COLO829 (cell line): ENCODE measurements around the gene CYP8B1.

Experiments
- DNase-seq: peaks from one replicate; pipeline ENCODE4 v3.0.0; 2012; ENCODE audit warnings: low spot score

CYP8B1 gene

GRCh38 chr3:42852441-42852840, 23.2 kb downstream of the CYP8B1 start:
- no peak for DNase-seq

- no peak for DNase-seq
Measured at GRCh38 chr3:42851228-42851834, 24.3 kb downstream of the CYP8B1 start.

GRCh38 chr3:42850263-42850662, 25.4 kb downstream of the CYP8B1 start:
- no peak for DNase-seq

- DNase-seq = no peak
Measured at GRCh38 chr3:42849017-42849416, 26.7 kb downstream of the CYP8B1 start.

- no peak for DNase-seq
Measured at GRCh38 chr3:42847731-42848130, 27.9 kb downstream of the CYP8B1 start.

GRCh38 chr3:42846685-42847522, 28.8 kb downstream of the CYP8B1 start:
- no peak for DNase-seq

- DNase-seq = no peak
Measured at GRCh38 chr3:42844815-42845214, 30.9 kb downstream of the CYP8B1 start.

GRCh38 chr3:42844412-42844713, 31.3 kb downstream of the CYP8B1 start:
- no peak for DNase-seq

- no peak for DNase-seq
Measured at GRCh38 chr3:42843713-42844411, 31.8 kb downstream of the CYP8B1 start.

- no peak for DNase-seq
Measured at GRCh38 chr3:42841332-42841731, 34.3 kb downstream of the CYP8B1 start.

- DNase-seq = peak; percentile 79
Measured at GRCh38 chr3:42839616-42840015, 36.1 kb downstream of the CYP8B1 start.

GRCh38 chr3:42838571-42838970, 37.1 kb downstream of the CYP8B1 start:
- no peak for DNase-seq

- no peak for DNase-seq
Measured at GRCh38 chr3:42836150-42837123, 39.2 kb downstream of the CYP8B1 start.

GRCh38 chr3:42831321-42831713, 44.4 kb downstream of the CYP8B1 start:
- DNase-seq = peak; percentile 81

GRCh38 chr3:42830437-42831320, 45.0 kb downstream of the CYP8B1 start:
- DNase-seq = peak; percentile 56

- no peak for DNase-seq
Measured at GRCh38 chr3:42829628-42830436, 45.8 kb downstream of the CYP8B1 start.

GRCh38 chr3:42829083-42829627, 46.5 kb downstream of the CYP8B1 start:
- DNase-seq = no peak

GRCh38 chr3:42827654-42828053, 48.0 kb downstream of the CYP8B1 start:
- DNase-seq = no peak

- no peak for DNase-seq
Measured at GRCh38 chr3:42827023-42827422, 48.7 kb downstream of the CYP8B1 start.

- DNase-seq = no peak
Measured at GRCh38 chr3:42826141-42826540, 49.5 kb downstream of the CYP8B1 start.
